B cell (primary cell): ENCODE measurements around the gene TEFM. TPM values are rescaled to one million over a fixed set of nuclear protein-coding genes. Genes with fewer than 3 reads are reported as not detected.

ENCODE experiments used
- ATAC-seq: fragments of 200-7000 bp; cut with Tn5 transposase; one replicate; pipeline ENCODE4 v1.10.0; 2021; ENCODE audit warnings: low read depth, mild to moderate bottlenecking, moderate number of reproducible peaks, moderate library complexity
- CTCF ChIA-PET: fragments of 350-600 bp; sonication (Branson Sonifier 250); formaldehyde crosslinking; loops from one replicate; lab custom pipeline; 2021; ENCODE audit warnings: antibody characterized with exemption, inconsistent platforms; lab: Charles Lee
- POLR2A ChIA-PET: fragments of 350-600 bp; sonication (Branson Sonifier 250); formaldehyde crosslinking; loops from one replicate; lab custom pipeline; 2021; ENCODE audit warnings: antibody characterized with exemption; lab: Charles Lee
- DNase-seq: peaks from one replicate; pipeline ENCODE4 v3.0.0; 2013
- H2AFZ ChIP-seq: 2 replicates; pipeline ENCODE4 v1.6.1; 2012; ENCODE audit warnings: mild to moderate bottlenecking, low read depth, low read length; ENCODE audit not compliant: insufficient read depth, poor library complexity, severe bottlenecking
- H3K27ac ChIP-seq, 2 donors: 1 replicate in 1 of 2; 2 replicates in 1 of 2; pipeline ENCODE4 v1.5.1; 2012 to 2013; ENCODE audit warnings: low read length in 2 of 2, mild to moderate bottlenecking in 2 of 2, moderate library complexity in 1 of 2
- H3K27me3 ChIP-seq, 4 experiments: fragments of 200-600 bp in 1 of 4; sonication (generic) in 1 of 4; replicated peaks in 1 of 4; 1 replicate in 2 of 4; 2 replicates in 2 of 4; pipeline versions ENCODE4 v1.6.1 to v1.7.0; 2013 to 2016; ENCODE audit warnings: low read length in 3 of 4, mild to moderate bottlenecking in 2 of 4, mixed read lengths in 1 of 4, moderate library complexity in 1 of 4; ENCODE audit not compliant: insufficient read depth in 4 of 4, control insufficient read depth in 3 of 4; ENCODE audit errors: control extremely low read depth in 1 of 4
- H3K36me3 ChIP-seq, 2 experiments: replicated peaks in 1 of 2; 1 replicate in 1 of 2; 2 replicates in 1 of 2; pipeline versions ENCODE4 v1.6.1 to v1.7.1; 2013; ENCODE audit warnings: low read length in 1 of 2; ENCODE audit not compliant: insufficient read depth in 2 of 2, control insufficient read depth in 1 of 2; ENCODE audit errors: control extremely low read depth in 1 of 2, extremely low read depth in 1 of 2
- H3K4me1 ChIP-seq, 2 donors: fragments of 200-600 bp in 1 of 2; sonication (generic) in 1 of 2; 1 replicate in 1 of 2; 2 replicates in 1 of 2; pipeline versions ENCODE4 v1.5.1 to v1.6.1; 2013 to 2017; ENCODE audit warnings: low read length in 2 of 2; ENCODE audit not compliant: control insufficient read depth in 2 of 2, insufficient read depth in 2 of 2
- H3K4me2 ChIP-seq: replicated peaks from 2 replicates; pipeline ENCODE3; 2012; ENCODE audit warnings: mild to moderate bottlenecking, low read depth, low read length; ENCODE audit not compliant: poor library complexity, severe bottlenecking
- H3K4me3 ChIP-seq, 5 experiments: fragments of 200-600 bp in 1 of 5; sonication (generic) in 1 of 5; 1 replicate in 3 of 5; 2 replicates in 2 of 5; pipeline versions ENCODE4 v1.5.1 to v1.7.0; 2011 to 2016; ENCODE audit warnings: low read length in 4 of 5, mild to moderate bottlenecking in 4 of 5, low read depth in 2 of 5, control low read depth in 1 of 5, moderate library complexity in 1 of 5; ENCODE audit not compliant: insufficient read depth in 1 of 5; ENCODE audit errors: control extremely low read depth in 1 of 5, extremely low read depth in 1 of 5
- H3K79me2 ChIP-seq: fragments of 200-600 bp; sonication (generic); one replicate; pipeline ENCODE4 v1.6.0; 2016; ENCODE audit warnings: low read length; ENCODE audit not compliant: control insufficient read depth, insufficient read depth
- H3K9ac ChIP-seq: fragments of 200-600 bp; sonication (generic); 2 replicates; pipeline ENCODE4 v1.6.1; 2017; ENCODE audit warnings: mild to moderate bottlenecking, low read length, moderate library complexity
- H3K9me3 ChIP-seq, 3 donors: one replicate each; pipeline versions ENCODE4 v1.6.1 to v1.7.1; 2013; ENCODE audit warnings: low read length in 2 of 3; ENCODE audit not compliant: control insufficient read depth in 2 of 3, insufficient read depth in 1 of 3; ENCODE audit errors: control extremely low read depth in 1 of 3
- H4K20me1 ChIP-seq: 2 replicates; pipeline ENCODE4 v1.6.0; 2012; ENCODE audit warnings: mild to moderate bottlenecking, low read length; ENCODE audit not compliant: insufficient read depth, control insufficient read depth, poor library complexity, severe bottlenecking
- H3K27ac Mint-ChIP-seq: one replicate; pipeline ENCODE4 v1.8.0; 2021; ENCODE audit warnings: mixed read lengths
- H3K27me3 Mint-ChIP-seq: one replicate; pipeline ENCODE4 v1.8.0; 2021; ENCODE audit warnings: mixed read lengths
- H3K4me1 Mint-ChIP-seq: one replicate; pipeline ENCODE4 v1.8.0; 2021; ENCODE audit warnings: mixed read lengths
- H3K4me3 Mint-ChIP-seq: one replicate; pipeline ENCODE4 v1.8.0; 2021; ENCODE audit warnings: mixed read lengths
- H3K9me3 Mint-ChIP-seq: one replicate; pipeline ENCODE4 v1.8.0; 2022; ENCODE audit warnings: mixed read lengths; ENCODE audit not compliant: insufficient read depth
- CTCF ChIP-seq: fragments of 200-600 bp; IDR thresholded peaks from one replicate; pipeline ENCODE4 v1.8.0; 2022; ENCODE audit warnings: antibody characterized with exemption, mild to moderate bottlenecking
- EZH2 ChIP-seq: IDR thresholded peaks from 2 replicates; pipeline ENCODE4 v1.6.1; 2012; ENCODE audit warnings: borderline replicate concordance, low read depth, mild to moderate bottlenecking, moderate library complexity, low read length; ENCODE audit not compliant: insufficient read depth, poor library complexity, severe bottlenecking
- WGBS: methylation state at CpG from one replicate; pipeline ENCODE4 v1.1.5; 2013; ENCODE audit warnings: missing lambda C conversion rate; ENCODE audit not compliant: insufficient coverage; 5-methylcytosine and 5-hydroxymethylcytosine counted together
- intact Hi-C: fragments of 100-400 bp; cut with micrococcal nuclease; formaldehyde crosslinking; loops from one replicate; pipeline ENCODE4 v1.10.0; 2022
- polyA plus RNA-seq: library from polyadenylated mRNA; depleted of rRNA; stranded (reverse); fragments of >200 nt; gene quantifications from 2 replicates; pipeline ENCODE4 v1.2.3, GENCODE V29; 2012
- total RNA-seq, 2 donors: library from RNA; stranded (reverse); fragments of 120-200 nt in 1 of 2; gene quantifications; 1 replicate in 1 of 2; 2 replicates in 1 of 2; pipeline versions ENCODE4 v1.2.3 to v1.2.4, GENCODE V29; 2013 to 2022

Gene TEFM
- total and polyA plus RNA-seq, 2 donors (not counting 1 experiment from before 2014, with no cell fraction given), result 8.8 to 27.8 TPM

GRCh38 chr17:30917050-30917449, 11.0 kb upstream of the TEFM start:
- Mint-ChIP-seq H3K9me3 (no peaks in the 10 kb centered on the region), H3K27me3 (no peaks in the 10 kb centered on the region), H3K4me3 (no peak overlapping the region), H3K4me1 (peaks cover 11% of the 10 kb centered on the region), H3K27ac (no peak overlapping the region)
- POLR2A ChIA-PET, result no interaction called here
- DNase-seq, result no peak
- intact Hi-C loops, result no loop called here
- Histone ChIP-seq H2AFZ (no peak overlapping the region), H3K36me3 (no peaks in the 10 kb centered on the region), H3K4me3 (no peak overlapping the region), H3K79me2 (no peaks in the 10 kb centered on the region), H3K27ac (no peak overlapping the region), H3K9me3 (no peaks in the 10 kb centered on the region), H3K4me1 (peaks cover 6 to 8% of the 10 kb centered on the region in 2 donors), H4K20me1 (no peaks in the 10 kb centered on the region), H3K4me2 (no peak overlapping the region), H3K27me3 (no peaks in the 10 kb centered on the region), H3K9ac (no peak overlapping the region)
- CTCF ChIA-PET, result interaction anchor here (0.8 kb wide), 1 partner anchor 44 kb away, joined by 3 read pairs; no protein-coding TSS in a partner anchor
- no peak for ATAC-seq
- no peak for TF ChIP-seq CTCF
- no peak for TF ChIP-seq EZH2

- Histone ChIP-seq H3K79me2 (no peaks in the 10 kb centered on the region), H3K4me1 (peaks cover 1 to 3% of the 10 kb centered on the region in 2 donors), H3K27ac (no peak overlapping the region), H3K9me3 (no peaks in the 10 kb centered on the region), H3K36me3 (no peaks in the 10 kb centered on the region), H3K4me3 (no peak overlapping the region), H3K4me2 (no peak overlapping the region), H4K20me1 (no peaks in the 10 kb centered on the region), H3K9ac (no peak overlapping the region), H3K27me3 (no peaks in the 10 kb centered on the region), H2AFZ (no peak overlapping the region)
- intact Hi-C loops, result no loop called here
- Mint-ChIP-seq H3K27ac (no peak overlapping the region), H3K9me3 (no peaks in the 10 kb centered on the region), H3K4me3 (no peak overlapping the region), H3K4me1 (peaks cover 5% of the 10 kb centered on the region), H3K27me3 (no peaks in the 10 kb centered on the region)
- WGBS, result 100% methylated on average over 1 of the region's 5 CpGs
- no peak for ATAC-seq
- TF ChIP-seq CTCF, result no peak
- TF ChIP-seq EZH2, result no peak
- ChIA-PET CTCF (interaction anchor here (0.6 to 2.3 kb wide), 5 partner anchors 53 to 300 kb away, joined by 3 to 13 read pairs (median 4); no protein-coding TSS in a partner anchor), POLR2A (no interaction called here)
- DNase-seq, result no peak
Observed at GRCh38 chr17:30915833-30916611, 10.0 kb upstream of the TEFM start.
